ENCODE results near the gene MAST3. TPM values are rescaled to one million over a fixed set of nuclear protein-coding genes. Genes with fewer than 3 reads are reported as not detected.

Gene MAST3
- total and polyA plus RNA-seq, 2 of the 13 experiments (the other 11 are each of a cell fraction or from before 2014, with no cell fraction given): 4.1 to 4.6 TPM

DNA sequence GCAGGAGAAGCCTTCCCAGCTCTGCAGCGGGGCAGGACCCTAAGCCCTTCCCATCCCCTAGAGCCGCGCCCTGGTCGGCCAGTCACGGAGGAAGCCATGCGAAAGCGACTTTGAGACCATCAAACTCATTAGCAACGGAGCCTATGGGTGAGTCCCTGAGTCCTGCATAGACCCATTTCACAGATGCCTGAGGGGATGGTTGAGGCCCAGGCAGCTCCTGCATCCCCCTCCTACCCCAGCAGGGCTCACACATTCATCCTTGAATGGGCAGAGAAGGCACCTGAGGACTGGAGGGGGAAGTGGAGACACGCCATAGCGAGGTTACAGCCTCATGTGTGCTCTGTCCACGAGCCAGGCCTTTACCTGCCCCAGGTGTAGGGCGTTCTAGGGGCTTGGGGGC lies 31.2 kb downstream of the MAST3 start (continued):
- TF ChIP-seq, protein P1, sequence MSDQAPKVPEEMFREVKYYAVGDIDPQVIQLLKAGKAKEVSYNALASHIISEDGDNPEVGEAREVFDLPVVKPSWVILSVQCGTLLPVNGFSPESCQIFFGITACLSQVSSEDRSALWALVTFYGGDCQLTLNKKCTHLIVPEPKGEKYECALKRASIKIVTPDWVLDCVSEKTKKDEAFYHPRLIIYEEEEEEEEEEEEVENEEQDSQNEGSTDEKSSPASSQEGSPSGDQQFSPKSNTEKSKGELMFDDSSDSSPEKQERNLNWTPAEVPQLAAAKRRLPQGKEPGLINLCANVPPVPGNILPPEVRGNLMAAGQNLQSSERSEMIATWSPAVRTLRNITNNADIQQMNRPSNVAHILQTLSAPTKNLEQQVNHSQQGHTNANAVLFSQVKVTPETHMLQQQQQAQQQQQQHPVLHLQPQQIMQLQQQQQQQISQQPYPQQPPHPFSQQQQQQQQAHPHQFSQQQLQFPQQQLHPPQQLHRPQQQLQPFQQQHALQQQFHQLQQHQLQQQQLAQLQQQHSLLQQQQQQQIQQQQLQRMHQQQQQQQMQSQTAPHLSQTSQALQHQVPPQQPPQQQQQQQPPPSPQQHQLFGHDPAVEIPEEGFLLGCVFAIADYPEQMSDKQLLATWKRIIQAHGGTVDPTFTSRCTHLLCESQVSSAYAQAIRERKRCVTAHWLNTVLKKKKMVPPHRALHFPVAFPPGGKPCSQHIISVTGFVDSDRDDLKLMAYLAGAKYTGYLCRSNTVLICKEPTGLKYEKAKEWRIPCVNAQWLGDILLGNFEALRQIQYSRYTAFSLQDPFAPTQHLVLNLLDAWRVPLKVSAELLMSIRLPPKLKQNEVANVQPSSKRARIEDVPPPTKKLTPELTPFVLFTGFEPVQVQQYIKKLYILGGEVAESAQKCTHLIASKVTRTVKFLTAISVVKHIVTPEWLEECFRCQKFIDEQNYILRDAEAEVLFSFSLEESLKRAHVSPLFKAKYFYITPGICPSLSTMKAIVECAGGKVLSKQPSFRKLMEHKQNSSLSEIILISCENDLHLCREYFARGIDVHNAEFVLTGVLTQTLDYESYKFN (CRISPR knock-in tag; conservative IDR thresholded peaks at IDR 0.05): no peak
- TF ChIP-seq SMC3 (IDR thresholded peaks at IDR 0.05; ENCODE audit: low read length): no peak

DNA sequence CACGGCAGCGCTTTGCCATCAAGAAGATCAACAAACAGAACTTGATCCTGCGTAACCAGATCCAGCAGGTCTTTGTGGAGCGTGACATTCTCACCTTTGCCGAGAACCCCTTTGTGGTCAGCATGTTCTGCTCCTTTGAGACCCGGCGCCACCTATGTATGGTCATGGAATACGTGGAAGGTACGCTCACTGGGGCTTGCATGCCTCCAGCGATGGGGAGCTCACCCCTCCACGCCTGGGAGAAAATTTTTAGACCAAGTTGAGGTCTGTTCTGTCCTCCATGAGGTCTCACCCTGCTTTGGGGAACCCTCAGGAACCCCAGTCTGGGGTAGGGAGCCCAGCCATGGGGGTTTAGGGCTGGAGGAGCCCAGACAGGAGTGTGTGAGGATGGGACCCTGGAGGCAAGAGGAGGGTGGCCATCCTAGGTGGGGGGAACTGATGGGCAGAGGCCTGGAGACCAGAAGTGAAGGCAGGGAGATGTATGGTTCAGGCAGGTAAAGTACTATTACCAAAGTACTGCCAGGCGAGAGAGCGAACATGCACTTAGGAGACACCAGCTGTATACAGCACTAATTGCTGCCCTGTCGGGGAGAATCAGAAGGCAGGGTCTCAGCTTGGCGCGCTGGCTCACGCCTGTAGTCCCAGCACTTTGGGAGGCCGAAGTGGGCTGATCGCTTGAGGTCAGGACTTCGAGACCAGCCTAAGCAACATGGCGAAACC lies 33.1 kb downstream of the MAST3 start:
- ChIA-PET CTCF (ENCODE audit: low intra/inter-chr PET ratio, low total read pairs) (no interaction called here), POLR2A (no interaction called here)
- Histone ChIP-seq H3K9ac (ENCODE audit: insufficient read depth, low read depth, low read length) (no peak overlapping the region), H3K36me3 (replicated peaks in 1 of 2; ENCODE audit: control insufficient read depth in 1 of 2, insufficient read depth in 2 of 2, low read length in 2 of 2) (peaks cover 14 to 44% of the 10 kb centered on the region in 2 experiments; a peak in 4 of 5 replicates), H3K27ac (ENCODE audit: extremely low read length, insufficient read depth, low read length) (no peak overlapping the region), H3K4me2 (ENCODE audit: low read depth, low read length) (no peak overlapping the region), H3K4me1 (ENCODE audit: insufficient read depth, low read length) (peaks cover 15% of the 10 kb centered on the region), H3K79me2 (ENCODE audit: insufficient read depth, low read length) (no peaks in the 10 kb centered on the region), H3K4me3 (replicated peaks in 1 of 3; ENCODE audit: insufficient read depth in 1 of 3, low read depth in 2 of 3, low read length in 3 of 3) (no peak overlapping the region), H4K20me1 (ENCODE audit: insufficient read depth, low read length) (no peaks in the 10 kb centered on the region), H2AFZ (ENCODE audit: low read length) (no peak overlapping the region), H3K9me3 (ENCODE audit: low read length) (no peaks in the 10 kb centered on the region), H3K27me3 (ENCODE audit: control insufficient read depth in 1 of 2, insufficient read depth in 2 of 2, low read length in 2 of 2) (no peaks in the 10 kb centered on the region)
- no TSS peak for BruUV-seq (replicated peaks)
- TF ChIP-seq CENPX (CRISPR knock-in tag; IDR thresholded peaks at IDR 0.05) (no peak), SKI (IDR thresholded peaks at IDR 0.05; ENCODE audit: partially characterized antibody) (no peak), POLR2A (IDR thresholded peaks at IDR 0.05; ENCODE audit: insufficient read depth in 1 of 2, low read depth in 2 of 2, low read length in 2 of 2) (no peak), ZKSCAN8 (CRISPR knock-in tag; IDR thresholded peaks at IDR 0.05; ENCODE audit: borderline replicate concordance) (0 out of 2 replicates have a peak, but pooled peaks have one; percentile 75), ZMYM3 (CRISPR knock-in tag; IDR thresholded peaks at IDR 0.05) (peak; percentile 72; the same call in 1 of the 2 replicates), ZNF224 (CRISPR knock-in tag; IDR thresholded peaks at IDR 0.05) (no peak), SP1 (IDR thresholded peaks at IDR 0.05) (no peak), SP1 (CRISPR knock-in tag; IDR thresholded peaks at IDR 0.05) (no peak), ZNF792 (CRISPR knock-in tag; IDR thresholded peaks at IDR 0.05) (no peak)
- TF ChIP-seq, protein P2, sequence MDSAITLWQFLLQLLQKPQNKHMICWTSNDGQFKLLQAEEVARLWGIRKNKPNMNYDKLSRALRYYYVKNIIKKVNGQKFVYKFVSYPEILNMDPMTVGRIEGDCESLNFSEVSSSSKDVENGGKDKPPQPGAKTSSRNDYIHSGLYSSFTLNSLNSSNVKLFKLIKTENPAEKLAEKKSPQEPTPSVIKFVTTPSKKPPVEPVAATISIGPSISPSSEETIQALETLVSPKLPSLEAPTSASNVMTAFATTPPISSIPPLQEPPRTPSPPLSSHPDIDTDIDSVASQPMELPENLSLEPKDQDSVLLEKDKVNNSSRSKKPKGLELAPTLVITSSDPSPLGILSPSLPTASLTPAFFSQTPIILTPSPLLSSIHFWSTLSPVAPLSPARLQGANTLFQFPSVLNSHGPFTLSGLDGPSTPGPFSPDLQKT (CRISPR knock-in tag; IDR thresholded peaks at IDR 0.05; ENCODE audit: borderline replicate concordance): no peak
- DNase-seq (ENCODE audit: low spot score) (no peak), FAIRE-seq (no peak), ATAC-seq (no peak)
- WGBS (ENCODE audit: low lambda C conversion rate): 93% methylated on average over 20 of the region's 21 CpGs
- intact Hi-C loops (cut with micrococcal nuclease; ENCODE audit: unreplicated experiment) (no loop called here), in situ Hi-C loops (cut with HindIII; ENCODE audit: extremely low pct_ligation_motif_present, low pct_unique_long_range_greater_than_20kb) (no loop called here)

All from HepG2 (cell line).